ENCODE data around the gene RIPOR3.
"Not testable (repeated sequence)": the region's sequence is repeated elsewhere in the genome, so short reads cannot be mapped to it uniquely, and the experiment has no call there.

The RIPOR3 gene

DNA sequence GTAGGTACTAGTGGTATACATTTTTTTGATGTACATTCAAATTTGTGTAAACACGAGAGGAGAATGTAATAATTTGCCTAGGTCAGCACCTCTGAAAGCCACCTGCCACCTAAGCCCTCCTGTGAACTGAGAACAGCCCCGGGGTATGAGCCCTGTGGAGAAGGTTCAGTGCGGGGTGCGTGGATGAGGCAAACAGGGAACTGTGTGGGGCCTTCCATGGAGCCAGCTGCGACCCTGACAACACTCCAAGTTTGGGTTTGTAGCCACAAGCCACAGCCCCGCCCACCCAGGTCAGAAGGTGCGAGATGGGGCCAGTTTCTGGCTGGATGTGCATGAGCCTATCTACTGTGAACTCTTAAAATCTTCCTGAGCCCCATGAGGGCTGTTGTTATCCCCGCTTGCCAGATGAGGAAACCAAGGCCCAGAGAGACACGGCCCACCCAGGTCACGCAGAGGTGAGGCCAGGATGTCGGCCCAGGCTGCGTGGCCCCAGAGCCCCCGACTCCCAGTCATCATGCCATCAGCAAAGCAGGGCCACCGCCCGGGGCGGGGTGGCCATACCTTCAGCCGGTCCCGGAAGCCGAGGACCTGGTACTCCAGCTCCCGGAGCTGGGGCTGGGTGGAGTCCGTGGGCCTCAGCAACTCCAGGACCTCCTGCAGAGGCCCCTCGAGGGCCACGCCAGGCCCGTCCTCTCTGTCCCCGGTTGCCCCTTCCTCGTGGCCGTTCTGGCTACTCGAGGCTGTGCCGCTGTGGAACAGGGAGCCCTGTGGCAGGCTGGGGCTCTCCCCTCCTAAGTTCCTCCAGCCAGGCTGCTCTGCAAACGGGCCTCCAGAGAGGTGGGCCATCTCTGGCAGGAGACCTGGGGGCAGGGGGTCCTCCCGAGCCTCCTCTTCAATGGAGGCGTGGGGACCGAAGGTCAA is 89.6 kb downstream of the RIPOR3 start:
- no peak for DNase-seq

- no peak for DNase-seq
These were observed 91.0 kb downstream of the RIPOR3 start for GRCh38 chr20:50600281-50600895.

- DNase-seq: not testable (repeated sequence)
These were observed 92.6 kb downstream of the RIPOR3 start for GRCh38 chr20:50598768-50599167.

GRCh38 chr20:50598074-50598473 is 93.3 kb downstream of the RIPOR3 start:
- no peak for DNase-seq

- DNase-seq: no peak
These were observed 93.9 kb downstream of the RIPOR3 start for GRCh38 chr20:50597406-50597969.

GRCh38 chr20:50596694-50597021 is 94.7 kb downstream of the RIPOR3 start:
- no peak for DNase-seq

DNA sequence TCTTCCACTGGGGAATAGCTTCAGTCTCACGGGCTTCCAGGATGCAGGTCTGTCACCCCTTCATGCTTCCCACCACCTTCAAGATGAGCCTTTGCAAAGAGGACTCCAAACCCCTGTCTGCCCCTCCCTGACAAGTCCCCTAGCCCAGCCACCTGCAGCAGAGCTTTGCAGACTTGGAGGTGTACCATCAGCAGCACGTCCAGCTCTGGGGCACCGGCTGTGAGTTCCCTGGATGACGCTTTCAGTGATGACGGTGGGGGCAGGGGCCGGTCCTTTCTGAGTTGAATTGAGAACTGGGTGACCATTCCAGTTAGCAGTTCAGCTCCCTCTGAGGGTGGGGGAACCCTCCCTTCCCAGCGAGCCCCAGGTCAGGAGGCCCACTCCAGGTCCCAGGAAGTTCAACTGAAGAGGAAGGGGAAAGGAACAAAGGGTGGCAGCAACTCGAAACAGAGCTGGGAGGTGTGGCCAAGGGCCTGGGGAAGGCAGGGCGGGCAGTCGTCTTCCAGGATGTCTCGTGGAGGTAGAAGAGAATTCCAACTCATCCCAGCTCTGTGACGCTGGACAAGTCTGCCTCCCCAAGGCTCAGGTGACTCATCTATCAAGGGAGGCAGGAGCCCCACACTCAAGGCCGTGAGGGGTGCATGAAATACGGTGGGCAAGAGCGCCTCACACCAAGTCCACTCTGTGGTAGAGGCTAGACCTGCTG is 95.2 kb downstream of the RIPOR3 start:
- peak; percentile 76 for DNase-seq

GRCh38 chr20:50595433-50595895 is 95.9 kb downstream of the RIPOR3 start:
- no peak for DNase-seq

- peak; percentile 21 for DNase-seq
These were observed 96.5 kb downstream of the RIPOR3 start for GRCh38 chr20:50594591-50595432.

- DNase-seq: no peak
These were observed 97.1 kb downstream of the RIPOR3 start for GRCh38 chr20:50594231-50594590.

- no peak for DNase-seq
These were observed 98.4 kb downstream of the RIPOR3 start for GRCh38 chr20:50593005-50593335.

DNA sequence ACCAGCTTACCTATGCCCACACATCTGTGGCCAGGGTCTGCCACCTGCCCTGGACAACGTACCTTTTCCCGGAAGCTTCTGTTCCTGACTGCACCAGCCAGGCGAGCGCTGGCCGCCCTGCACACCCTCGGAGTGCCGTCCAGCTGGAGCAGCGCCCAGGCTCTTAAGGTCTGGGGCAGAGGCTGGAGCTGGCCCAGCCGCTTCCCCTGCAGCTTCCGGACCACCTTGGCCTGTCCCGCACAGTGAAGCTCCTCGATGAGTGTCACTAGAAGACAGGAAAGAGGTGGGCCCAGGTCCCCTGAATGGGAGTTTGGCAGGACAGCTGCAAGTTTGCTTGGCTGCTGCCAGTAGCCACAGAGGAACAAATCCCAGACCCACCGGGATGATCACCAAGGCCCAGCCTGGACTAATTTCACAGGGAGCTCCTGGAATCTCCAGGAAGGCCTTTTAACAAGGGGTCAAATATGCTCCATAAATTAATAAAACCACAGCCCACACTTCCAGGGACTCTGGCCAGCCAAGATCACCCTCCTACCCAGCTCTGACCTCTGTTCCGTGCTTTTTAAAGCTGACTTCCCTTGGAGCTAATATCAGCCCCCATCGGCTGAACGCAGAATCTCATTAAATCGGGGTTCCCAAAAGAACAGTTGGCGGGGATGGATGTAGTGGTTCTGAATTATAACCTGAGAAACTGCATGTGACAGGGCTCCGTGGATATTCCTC is 98.9 kb downstream of the RIPOR3 start:
- no peak for DNase-seq

- no peak for DNase-seq
These were observed 100.0 kb downstream of the RIPOR3 start for GRCh38 chr20:50591233-50591852.

GRCh38 chr20:50590348-50590664 is 101.0 kb downstream of the RIPOR3 start:
- peak; percentile 78 for DNase-seq

DNA sequence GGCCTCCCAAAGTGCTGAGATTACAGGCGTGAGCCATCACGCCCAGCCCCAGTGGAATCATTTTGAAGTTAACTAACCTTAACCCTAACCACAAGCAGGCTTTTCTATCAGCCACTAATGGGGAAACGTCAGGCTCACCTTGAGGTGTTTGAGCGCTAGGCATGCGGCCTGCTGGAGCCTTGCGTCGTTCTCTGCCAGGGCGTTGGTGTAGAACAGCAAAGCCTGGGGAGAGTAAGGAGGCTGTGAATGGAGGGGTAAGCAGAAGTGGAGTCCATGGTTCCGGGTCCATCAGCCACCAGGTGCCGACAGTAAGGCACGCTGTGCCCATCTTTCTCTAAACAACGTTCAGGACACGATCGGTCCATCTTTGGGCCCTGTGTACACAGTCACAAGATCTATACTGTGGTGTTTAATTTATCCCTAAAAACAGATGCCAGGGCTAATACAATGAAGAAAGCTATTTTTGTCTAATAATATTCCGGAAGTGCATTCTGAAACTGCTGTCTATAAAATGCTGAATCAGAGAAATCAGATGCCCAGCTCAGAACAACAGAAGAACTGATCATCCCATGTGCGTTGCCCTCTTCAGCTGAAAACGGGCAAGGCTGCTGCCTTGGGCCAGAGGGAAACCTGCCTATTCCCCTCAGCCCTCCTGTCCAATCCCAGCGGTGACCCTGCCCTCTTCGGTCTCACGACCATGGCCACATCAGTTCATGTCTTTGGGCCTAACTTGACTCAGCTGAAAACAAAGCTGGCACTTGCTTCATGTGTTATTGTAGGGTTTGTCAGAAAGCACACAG is 101.6 kb downstream of the RIPOR3 start:
- DNase-seq: no peak

DNA sequence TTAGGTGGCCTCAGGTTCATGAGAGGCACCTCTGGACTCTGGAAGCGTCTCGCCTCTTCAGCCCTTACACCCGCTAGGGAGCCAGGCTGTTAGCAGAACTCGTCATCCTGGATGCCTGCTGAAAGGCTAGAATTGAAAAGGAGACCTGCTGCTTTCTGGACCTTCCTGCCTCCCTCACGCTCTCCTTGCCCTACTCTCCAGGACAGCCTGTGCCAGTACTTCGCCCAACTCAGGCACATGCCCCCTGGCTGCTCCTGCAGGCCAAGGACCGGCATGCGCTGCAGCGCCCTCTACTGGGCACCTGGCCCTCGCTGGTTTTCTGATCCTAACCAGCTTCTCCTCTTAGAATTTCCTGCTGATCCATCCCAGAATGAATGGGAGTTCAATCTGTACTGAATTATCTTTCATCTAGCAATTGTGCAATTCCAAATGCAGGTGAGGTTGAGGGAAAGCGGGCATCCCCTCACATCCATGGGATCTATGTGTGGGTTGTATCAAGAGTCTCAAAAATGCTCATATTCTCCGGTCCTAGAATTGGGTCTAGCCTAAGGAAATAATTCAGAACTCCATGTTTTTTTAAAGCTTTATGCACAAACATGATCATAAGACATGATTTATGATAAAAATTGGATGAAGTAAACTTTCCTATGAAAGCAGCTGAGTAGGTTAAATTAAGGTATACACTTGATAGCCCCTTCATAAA is 103.2 kb downstream of the RIPOR3 start:
- DNase-seq: peak; percentile 77

DNA sequence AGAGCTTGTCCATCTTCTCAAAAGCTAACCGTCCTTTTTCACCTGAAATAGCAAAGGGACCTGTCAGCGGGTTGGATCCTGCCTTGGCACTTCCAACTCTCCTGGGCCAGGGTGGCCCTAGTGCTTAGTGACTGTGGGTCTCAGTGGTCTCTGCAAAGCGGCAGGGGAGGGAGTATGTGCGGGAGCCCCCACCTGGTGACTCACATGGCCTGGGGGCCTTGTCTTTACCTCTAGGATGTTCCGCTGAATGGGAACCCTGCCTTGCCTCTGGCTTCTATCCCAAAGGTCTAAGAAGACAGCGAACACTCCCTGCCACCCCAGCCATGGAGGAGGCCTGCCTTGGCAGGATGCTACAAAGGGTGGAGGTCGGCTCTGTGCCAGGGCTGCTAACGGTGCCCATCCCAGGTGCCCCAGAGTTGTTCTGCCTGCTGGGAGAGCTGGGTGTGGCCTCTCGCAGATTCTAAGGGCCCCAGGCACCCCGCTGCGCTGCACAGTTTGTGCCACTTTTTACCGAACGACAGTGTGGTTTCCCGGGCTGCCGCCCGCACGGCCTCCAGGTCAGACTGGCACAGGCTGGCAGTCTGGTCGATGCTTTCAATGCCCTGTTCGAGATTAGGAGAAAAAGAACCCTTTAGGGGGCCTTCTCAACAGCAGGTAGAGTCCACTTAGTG is 103.9 kb downstream of the RIPOR3 start:
- DNase-seq: no peak

DNA sequence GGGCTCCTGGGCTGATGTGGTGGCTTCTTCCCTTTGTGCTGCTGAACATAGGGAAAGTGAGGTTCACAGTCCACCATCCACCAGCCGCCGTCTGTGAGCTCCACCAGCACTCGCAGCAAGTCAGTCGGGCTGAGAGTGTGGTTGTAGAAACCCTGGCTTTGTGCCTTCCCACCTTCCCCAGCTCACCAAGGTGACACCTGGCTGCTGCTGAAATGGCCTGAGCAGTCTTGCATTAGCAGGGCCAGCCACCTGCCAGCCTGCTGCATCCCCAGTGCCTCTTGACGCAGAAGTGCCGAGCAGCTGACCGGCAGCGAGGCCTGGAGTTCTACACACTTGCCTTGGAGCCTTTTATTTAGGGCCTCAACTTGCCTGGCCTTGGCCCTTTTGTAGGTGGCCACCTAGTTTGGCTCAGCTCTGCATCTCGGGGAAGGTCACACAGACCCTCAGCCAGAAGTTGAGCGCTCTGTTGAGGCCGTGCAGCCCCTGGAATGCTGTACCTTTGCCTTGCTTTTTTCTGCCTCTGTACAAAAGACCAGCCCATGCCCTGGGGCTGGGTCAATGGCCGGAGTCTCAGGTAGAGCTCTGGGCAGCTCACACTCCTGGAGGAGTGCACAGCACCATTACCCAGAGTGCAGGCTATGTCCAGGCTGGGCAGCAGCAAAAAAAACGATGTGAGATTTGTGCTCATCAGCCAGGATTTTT is 104.7 kb downstream of the RIPOR3 start:
- peak; percentile 94 for DNase-seq

DNA sequence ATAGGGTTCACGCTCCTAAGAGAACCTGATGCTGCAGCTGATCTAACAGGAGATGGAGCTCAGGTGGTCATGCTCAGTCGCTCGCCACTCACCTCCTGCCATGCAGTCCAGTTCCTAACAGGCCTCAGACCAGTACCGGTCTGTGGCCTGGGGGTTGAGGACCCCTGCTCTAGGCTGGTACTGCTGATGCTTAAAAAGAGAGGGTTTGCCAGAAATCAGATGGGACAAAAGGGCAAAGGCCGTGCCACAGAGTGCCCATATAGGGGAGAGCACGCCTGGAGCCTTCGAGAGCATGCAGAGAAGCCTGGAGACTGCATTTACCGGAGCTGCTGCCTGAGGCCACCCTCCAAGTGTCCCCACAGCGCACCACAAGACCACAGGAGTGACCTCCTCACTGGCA is 105.7 kb downstream of the RIPOR3 start:
- DNase-seq: peak; percentile 84

Data from NCI-H510A treated with DMSO at 0.1 percent for 48 hours (cell line).